KBM-7 (cell line): ENCODE data around the gene FOXP4.
A peak's percentile ranks its signal among the peaks of the same experiment; 100 is the strongest.

ENCODE experiments used
- DNase-seq: peaks from one replicate; pipeline ENCODE4 v3.0.0-alpha.2; 2015
- in situ Hi-C: fragments of 300-500 bp; cut with MboI; formaldehyde crosslinking; loops from 2 replicates; pipeline ENCODE4 v1.14.3; 2020; ENCODE audit warnings: low sequenced_read_pairs, low pct_unique_long_range_greater_than_20kb, mixed read lengths

Gene FOXP4

GRCh38 chr6:41559655-41560427, 13.7 kb downstream of the FOXP4 start:
- DNase-seq: no peak
- in situ Hi-C loops: no loop called here

GRCh38 chr6:41560431-41561192, 14.4 kb downstream of the FOXP4 start:
- in situ Hi-C loops: no loop called here
- peak; percentile 92 for DNase-seq

- no peak for DNase-seq
- in situ Hi-C loops: no loop called here
These were observed 15.2 kb downstream of the FOXP4 start for GRCh38 chr6:41561416-41561815.

- in situ Hi-C loops: no loop called here
These were observed 16.0 kb downstream of the FOXP4 start for GRCh38 chr6:41561931-41562911.

GRCh38 chr6:41563060-41563776, 17.0 kb downstream of the FOXP4 start:
- in situ Hi-C loops: no loop called here
- no peak for DNase-seq

More at GRCh38 chr6:41561931-41562911, 16.0 kb downstream of the FOXP4 start:
- no peak for DNase-seq

GRCh38 chr6:41564448-41565142, 18.4 kb downstream of the FOXP4 start:
- in situ Hi-C loops: no loop called here

GRCh38 chr6:41565701-41566100, 19.5 kb downstream of the FOXP4 start:
- in situ Hi-C loops: no loop called here

More at GRCh38 chr6:41564448-41565142, 18.4 kb downstream of the FOXP4 start:
- no peak for DNase-seq

GRCh38 chr6:41566961-41567360, 20.8 kb downstream of the FOXP4 start:
- DNase-seq: no peak
- in situ Hi-C loops: no loop called here

More at GRCh38 chr6:41565701-41566100, 19.5 kb downstream of the FOXP4 start:
- DNase-seq: no peak

GRCh38 chr6:41567684-41568083, 21.5 kb downstream of the FOXP4 start:
- in situ Hi-C loops: no loop called here
- DNase-seq: no peak

GRCh38 chr6:41568202-41568584, 22.0 kb downstream of the FOXP4 start:
- in situ Hi-C loops: no loop called here
- no peak for DNase-seq

GRCh38 chr6:41568585-41569384, 22.6 kb downstream of the FOXP4 start:
- no peak for DNase-seq
- in situ Hi-C loops: no loop called here

- in situ Hi-C loops: no loop called here
These were observed 24.1 kb downstream of the FOXP4 start for GRCh38 chr6:41570259-41570615.

GRCh38 chr6:41571021-41571780, 25.0 kb downstream of the FOXP4 start:
- DNase-seq: no peak
- in situ Hi-C loops: no loop called here

More at GRCh38 chr6:41570259-41570615, 24.1 kb downstream of the FOXP4 start:
- no peak for DNase-seq

- in situ Hi-C loops: no loop called here
These were observed 26.4 kb downstream of the FOXP4 start for GRCh38 chr6:41572613-41573012.

GRCh38 chr6:41573276-41573675, 27.1 kb downstream of the FOXP4 start:
- no peak for DNase-seq
- in situ Hi-C loops: no loop called here

More at GRCh38 chr6:41572613-41573012, 26.4 kb downstream of the FOXP4 start:
- no peak for DNase-seq

GRCh38 chr6:41573985-41574384, 27.8 kb downstream of the FOXP4 start:
- in situ Hi-C loops: no loop called here
- no peak for DNase-seq

GRCh38 chr6:41575598-41575997, 29.4 kb downstream of the FOXP4 start:
- DNase-seq: no peak
- in situ Hi-C loops: no loop called here
